Duodenal mucosa (tissue), 2 donors: ENCODE data around the gene PRKCA.

ENCODE experiments used
- H3K27ac ChIP-seq: one replicate; pipeline ENCODE4 v1.7.0; 2013; ENCODE audit warnings: low read depth, low read length
- H3K27me3 ChIP-seq, 2 donors: one replicate each; pipeline ENCODE4 v1.7.0; 2013; ENCODE audit warnings: low read length in 2 of 2, control low read depth in 1 of 2; ENCODE audit not compliant: insufficient read depth in 2 of 2, control insufficient read depth in 1 of 2
- H3K36me3 ChIP-seq, 2 donors: one replicate each; pipeline ENCODE4 v1.7.0; 2013; ENCODE audit warnings: low read length in 2 of 2, control low read depth in 1 of 2; ENCODE audit not compliant: insufficient read depth in 2 of 2, control insufficient read depth in 1 of 2
- H3K4me1 ChIP-seq, 2 donors: one replicate each; pipeline ENCODE4 v1.7.0; 2013; ENCODE audit warnings: low read length in 2 of 2, control low read depth in 1 of 2; ENCODE audit not compliant: insufficient read depth in 2 of 2, control insufficient read depth in 1 of 2
- H3K4me3 ChIP-seq, 2 donors: one replicate each; pipeline ENCODE4 v1.7.0; 2013; ENCODE audit warnings: low read length in 2 of 2, low read depth in 1 of 2
- H3K9ac ChIP-seq, 2 donors: one replicate each; pipeline ENCODE4 v1.7.0; 2013; ENCODE audit warnings: low read length in 2 of 2, low read depth in 1 of 2
- H3K9me3 ChIP-seq, 2 donors: one replicate each; pipeline ENCODE4 v1.7.0; 2013; ENCODE audit warnings: low read length in 2 of 2, control low read depth in 1 of 2; ENCODE audit not compliant: control insufficient read depth in 1 of 2

Gene PRKCA

DNA sequence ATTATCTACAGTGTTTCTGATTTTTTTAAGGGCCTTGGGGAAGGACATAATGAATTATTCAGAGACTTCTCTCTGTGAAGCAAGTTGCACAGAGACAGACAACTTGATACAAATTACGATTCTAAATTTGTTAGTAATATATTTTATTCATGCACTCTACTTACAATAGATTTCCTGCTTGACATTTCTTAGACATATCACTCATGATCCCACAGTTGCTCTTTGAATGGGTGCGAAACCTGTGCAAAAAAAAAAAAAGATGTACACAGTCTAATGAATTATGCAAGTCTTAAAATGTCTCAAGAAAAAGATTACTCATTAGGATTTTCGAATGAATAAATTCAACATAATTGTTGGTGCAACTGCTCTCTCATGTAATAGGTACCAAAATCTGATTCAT is 254.8 kb downstream of the PRKCA start:
- peaks cover 0 to 2% of the 10 kb centered on the region in 2 donors for H3K36me3 ChIP-seq
- H3K27me3 ChIP-seq, result no peaks in the 10 kb centered on the region
- H3K9ac ChIP-seq, result no peak overlapping the region
- no peaks in the 10 kb centered on the region for H3K9me3 ChIP-seq
- no peak overlapping the region for H3K4me3 ChIP-seq
- no peak overlapping the region for H3K27ac ChIP-seq
- H3K4me1 ChIP-seq, result no peaks in the 10 kb centered on the region

DNA sequence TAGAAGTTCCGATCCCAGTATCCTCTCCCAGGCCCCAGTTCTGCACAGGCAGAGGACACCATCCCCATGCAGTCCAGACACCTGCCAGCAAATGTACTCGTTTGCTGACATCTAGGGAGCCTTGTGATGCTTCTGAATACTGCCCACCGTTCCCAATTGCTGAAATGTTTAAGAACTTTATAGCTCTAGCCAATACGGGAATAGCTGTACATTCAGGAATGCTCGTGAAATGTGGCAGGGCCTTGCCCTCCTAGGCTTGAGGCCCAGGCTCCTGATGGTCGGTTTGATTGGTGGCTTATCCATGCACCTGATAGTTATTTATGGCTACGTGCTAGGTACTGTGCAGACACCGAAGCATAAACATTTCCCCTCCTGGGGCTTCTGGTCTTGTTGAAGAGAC is 255.5 kb downstream of the PRKCA start:
- no peak overlapping the region for H3K4me3 ChIP-seq
- H3K27ac ChIP-seq, result no peak overlapping the region
- H3K4me1 ChIP-seq, result no peaks in the 10 kb centered on the region

DNA sequence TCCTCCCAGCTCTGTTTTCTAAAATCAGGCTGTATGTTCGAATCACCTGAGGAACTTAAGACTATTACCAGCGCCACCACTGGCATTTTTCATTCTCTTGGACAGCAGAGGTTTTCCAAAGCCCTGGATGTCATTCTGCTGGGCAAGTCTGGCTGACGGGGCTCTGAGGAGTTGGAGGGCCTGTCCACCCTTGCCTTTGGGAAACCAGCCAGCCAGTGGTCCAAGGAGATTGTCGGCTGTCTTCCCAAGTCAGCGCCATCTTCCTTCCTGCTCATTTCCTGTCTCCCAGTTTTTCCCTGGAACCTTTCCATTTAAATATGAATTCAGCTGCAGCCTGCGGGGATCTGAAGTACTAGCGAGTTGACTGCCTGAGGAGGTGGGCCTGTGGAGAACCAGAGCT is 258.3 kb downstream of the PRKCA start:
- Histone ChIP-seq H3K9ac (no peak overlapping the region), H3K9me3 (no peaks in the 10 kb centered on the region), H3K27me3 (no peaks in the 10 kb centered on the region), H3K27ac (no peak overlapping the region), H3K36me3 (no peaks in the 10 kb centered on the region), H3K4me3 (no peak overlapping the region), H3K4me1 (no peaks in the 10 kb centered on the region)

More for the DNA sequence above, 255.5 kb downstream of the PRKCA start:
- Histone ChIP-seq H3K36me3 (peaks cover 0 to 2% of the 10 kb centered on the region in 2 donors), H3K9ac (no peak overlapping the region), H3K27me3 (no peaks in the 10 kb centered on the region), H3K9me3 (no peaks in the 10 kb centered on the region)

DNA sequence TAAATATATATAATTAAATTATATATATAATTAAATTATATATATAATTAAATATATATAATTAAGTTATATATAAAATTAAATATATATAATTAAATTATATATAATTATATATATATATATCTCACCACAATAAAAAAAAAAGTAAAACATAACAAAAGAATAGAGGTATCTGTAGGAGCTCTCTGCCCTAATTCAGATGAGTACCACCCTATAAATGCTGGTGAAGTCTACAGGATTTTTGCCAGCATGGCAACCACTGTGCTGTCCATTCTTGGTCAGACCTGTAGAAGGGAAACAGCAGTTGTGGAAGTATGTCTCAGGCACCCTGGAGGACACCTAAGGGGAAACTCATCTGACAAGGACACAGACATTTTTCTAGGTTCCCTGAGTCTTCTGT is 259.7 kb downstream of the PRKCA start:
- Histone ChIP-seq H3K36me3 (no peaks in the 10 kb centered on the region), H3K9ac (no peak overlapping the region), H3K27me3 (no peaks in the 10 kb centered on the region), H3K4me1 (no peaks in the 10 kb centered on the region), H3K4me3 (no peak overlapping the region), H3K9me3 (no peaks in the 10 kb centered on the region), H3K27ac (no peak overlapping the region)

DNA sequence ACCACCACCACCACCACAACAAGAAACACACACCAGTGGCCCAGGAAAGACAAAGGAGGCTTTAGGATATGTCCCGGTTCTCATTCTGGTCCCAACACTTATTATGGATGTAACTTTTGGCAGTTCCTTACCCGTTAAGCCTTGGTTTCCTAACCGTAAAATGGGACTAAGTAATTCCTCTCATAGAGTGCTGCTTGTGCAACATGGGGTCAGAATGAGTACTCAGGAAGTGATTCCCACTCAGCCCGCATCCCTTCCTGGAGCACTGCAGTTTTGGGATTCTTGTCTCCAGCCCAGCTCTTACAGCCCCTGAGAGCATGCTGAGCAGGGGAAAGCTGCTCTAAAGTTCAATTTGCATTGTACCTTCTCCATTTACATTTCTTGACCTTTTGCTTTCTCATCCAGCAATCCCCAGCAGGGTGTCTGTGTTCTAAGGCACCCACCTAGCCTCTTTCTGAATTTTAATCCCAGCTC is 262.6 kb downstream of the PRKCA start:
- Histone ChIP-seq H3K27ac (no peak overlapping the region), H3K36me3 (no peaks in the 10 kb centered on the region), H3K4me1 (no peaks in the 10 kb centered on the region), H3K9me3 (no peaks in the 10 kb centered on the region), H3K27me3 (no peaks in the 10 kb centered on the region), H3K9ac (no peak overlapping the region), H3K4me3 (no peak overlapping the region)

DNA sequence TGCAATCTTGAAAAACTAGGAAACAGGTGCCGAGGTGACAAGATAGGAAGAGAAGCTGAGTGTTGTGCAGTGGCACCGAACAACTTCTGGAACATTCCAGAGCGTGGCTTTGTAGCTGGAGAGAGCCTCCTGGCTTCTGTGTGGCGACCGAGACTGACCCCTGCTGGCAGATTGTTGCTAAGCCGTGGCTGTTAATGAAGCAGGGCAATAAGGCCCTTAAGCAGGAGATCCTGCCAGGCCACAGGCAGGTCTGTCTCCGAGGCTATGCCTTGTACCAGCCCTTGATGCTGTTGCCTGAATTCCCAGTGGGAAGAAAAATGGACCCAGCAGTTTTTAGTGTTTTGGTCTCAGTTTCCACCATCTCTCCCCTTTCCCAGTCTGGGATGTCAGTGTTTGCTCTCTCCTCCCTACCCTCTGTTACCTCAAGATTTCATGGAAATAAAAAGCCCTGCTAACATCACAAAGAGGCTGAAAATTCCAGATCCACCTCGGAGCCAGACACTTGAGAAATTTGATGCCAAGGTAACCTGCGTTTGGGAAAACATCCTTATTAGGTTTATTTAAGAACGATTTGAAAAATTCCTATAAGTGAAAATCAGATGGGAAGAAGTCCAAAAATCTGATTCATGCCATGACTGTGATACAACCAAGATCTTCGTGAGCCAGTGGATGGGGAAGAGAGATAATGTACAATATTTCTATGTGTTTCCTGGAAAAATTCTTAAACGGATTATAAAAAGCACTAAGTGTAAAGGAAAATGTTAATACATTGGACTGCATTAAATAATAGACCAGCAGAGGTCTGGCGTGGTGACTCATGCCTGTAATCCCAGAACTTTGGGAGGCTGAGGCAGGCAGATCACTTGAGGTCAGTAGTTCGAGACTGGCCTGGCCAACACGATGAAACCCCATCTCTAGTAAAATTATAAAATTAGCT is 265.1 kb downstream of the PRKCA start:
- Histone ChIP-seq H3K4me3 (no peak overlapping the region), H3K27ac (no peak overlapping the region), H3K27me3 (no peaks in the 10 kb centered on the region), H3K9me3 (no peaks in the 10 kb centered on the region), H3K4me1 (no peaks in the 10 kb centered on the region), H3K36me3 (no peaks in the 10 kb centered on the region), H3K9ac (peak overlapping the region in 1 of 2 donors; percentile 23)

DNA sequence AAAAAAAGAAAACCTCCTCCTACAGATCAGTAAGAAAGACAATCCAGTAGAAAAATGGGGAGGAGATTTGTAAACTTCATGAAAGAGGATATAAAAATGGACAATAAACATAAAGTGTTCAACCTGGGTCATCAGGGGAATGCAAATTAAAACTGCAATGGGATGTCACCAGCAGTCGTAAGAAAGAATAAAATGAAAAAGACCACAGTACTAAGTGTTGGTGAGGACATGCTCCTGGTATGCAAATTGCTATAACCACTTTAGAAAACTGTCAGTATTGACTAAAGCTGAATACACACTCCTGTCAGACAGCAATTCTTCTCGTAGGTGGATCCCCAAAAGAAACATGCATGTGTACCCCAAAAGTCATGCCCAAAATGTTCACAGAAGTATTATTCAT is 267.2 kb downstream of the PRKCA start:
- Histone ChIP-seq H3K9me3 (no peaks in the 10 kb centered on the region), H3K4me1 (no peaks in the 10 kb centered on the region), H3K36me3 (no peaks in the 10 kb centered on the region), H3K4me3 (no peak overlapping the region), H3K27ac (no peak overlapping the region), H3K27me3 (no peaks in the 10 kb centered on the region), H3K9ac (no peak overlapping the region)

DNA sequence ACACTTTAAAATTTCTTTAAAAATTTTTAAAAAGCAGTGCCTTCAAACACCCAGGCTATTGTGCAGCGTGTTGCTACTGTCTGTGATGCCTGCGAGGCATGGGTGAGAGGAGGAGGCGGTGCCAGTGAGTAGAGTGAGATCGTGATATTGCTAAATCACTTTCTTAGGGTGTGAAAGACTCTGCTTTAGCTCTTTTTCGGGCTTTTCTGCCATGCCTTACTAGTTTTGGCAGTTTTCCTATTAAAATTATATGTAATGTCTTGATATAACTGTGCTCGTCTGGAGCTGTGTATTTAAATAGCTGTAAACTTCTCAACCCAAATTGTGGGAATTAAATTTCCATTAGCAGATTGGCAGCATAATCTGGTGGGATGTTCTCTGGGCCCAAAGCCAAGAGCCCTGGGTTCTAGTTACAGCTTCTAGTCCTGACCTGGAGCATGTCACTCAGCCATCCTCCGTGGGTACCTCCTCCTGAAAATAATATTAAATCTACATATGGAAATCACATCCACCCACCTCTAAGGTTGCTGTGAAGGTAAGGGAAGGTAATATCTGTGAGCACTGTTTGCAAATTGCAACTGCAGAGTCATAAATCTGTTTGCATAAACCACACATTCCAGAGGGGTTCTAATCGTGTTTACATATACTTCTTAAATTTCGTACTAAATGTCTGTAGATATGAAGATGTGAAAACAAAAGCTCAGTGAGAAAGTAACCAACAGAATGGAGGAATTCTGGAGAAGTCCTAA is 268.2 kb downstream of the PRKCA start:
- H3K4me1 ChIP-seq, result no peaks in the 10 kb centered on the region
- H3K27me3 ChIP-seq, result no peaks in the 10 kb centered on the region
- H3K27ac ChIP-seq, result no peak overlapping the region
- H3K9me3 ChIP-seq, result no peaks in the 10 kb centered on the region
- H3K36me3 ChIP-seq, result no peaks in the 10 kb centered on the region
- H3K4me3 ChIP-seq, result no peak overlapping the region
- H3K9ac ChIP-seq, result no peak overlapping the region

DNA sequence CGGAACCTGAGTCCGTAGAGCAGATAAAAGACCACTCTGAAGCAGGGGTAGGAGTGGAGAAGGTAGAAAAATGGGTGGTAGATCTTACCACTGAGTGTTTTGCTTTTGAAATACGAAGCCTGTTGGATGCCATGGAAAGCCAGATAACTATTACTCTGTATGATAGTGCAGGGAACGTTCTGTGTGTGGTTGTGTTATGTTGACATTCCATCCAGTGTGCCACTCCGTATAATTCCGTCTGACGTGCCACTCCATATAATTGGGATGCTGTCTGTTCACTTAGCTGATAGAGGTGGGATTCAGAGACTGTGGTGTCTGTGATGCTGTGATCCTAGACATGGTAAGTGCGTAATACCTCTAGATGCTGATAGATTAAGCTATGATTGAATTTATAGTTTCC is 269.3 kb downstream of the PRKCA start:
- Histone ChIP-seq H3K4me1 (no peaks in the 10 kb centered on the region), H3K9ac (no peak overlapping the region), H3K27ac (no peak overlapping the region), H3K27me3 (no peaks in the 10 kb centered on the region), H3K36me3 (no peaks in the 10 kb centered on the region), H3K9me3 (no peaks in the 10 kb centered on the region), H3K4me3 (no peak overlapping the region)

DNA sequence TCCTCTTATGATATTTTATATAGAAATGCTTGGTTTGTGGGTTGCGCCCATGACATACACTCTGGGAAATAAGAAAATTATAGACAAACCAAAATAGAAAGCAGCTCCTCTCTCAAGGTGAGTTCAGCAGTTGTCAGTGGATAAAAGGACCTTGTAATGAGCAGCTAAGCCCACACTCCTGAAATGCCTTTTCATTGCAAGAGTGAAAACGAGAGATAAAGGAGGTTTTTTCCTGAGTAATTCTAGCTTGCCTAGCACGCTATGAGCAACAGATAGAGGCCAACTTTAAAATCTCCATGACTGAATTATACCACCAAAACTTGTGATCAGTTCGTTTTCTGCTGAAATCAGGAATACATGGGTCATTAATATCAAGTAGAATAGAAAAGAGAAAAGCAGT is 270.7 kb downstream of the PRKCA start:
- H3K4me3 ChIP-seq, result no peak overlapping the region
- H3K9me3 ChIP-seq, result no peaks in the 10 kb centered on the region
- H3K36me3 ChIP-seq, result no peaks in the 10 kb centered on the region
- H3K4me1 ChIP-seq, result no peaks in the 10 kb centered on the region
- no peak overlapping the region for H3K27ac ChIP-seq
- no peaks in the 10 kb centered on the region for H3K27me3 ChIP-seq
- H3K9ac ChIP-seq, result no peak overlapping the region
